SK-N-SH (cell line): Measurements from ENCODE around the gene NTSR2. TPM values are rescaled to one million over a fixed set of nuclear protein-coding genes. Genes with fewer than 3 reads are reported as not detected.
A peak's percentile ranks its signal among the peaks of the same experiment; 100 is the strongest.

ENCODE experiments used
- CTCF ChIA-PET: fragments of 300-600, 350-600 bp; formaldehyde crosslinking; extraction: SDS; loops from one replicate; lab custom pipeline; 2021; lab: Yijun Ruan, JAX
- POLR2A ChIA-PET: fragments of 350-600 bp; sonication (Branson Sonifier 250); formaldehyde crosslinking; extraction: SDS; loops from one replicate; lab custom pipeline; 2020; ENCODE audit warnings: antibody characterized with exemption, inconsistent platforms; lab: Yijun Ruan, JAX
- DNase-seq: peaks from one replicate; pipeline ENCODE4 v3.0.0; 2012
- H2AFZ ChIP-seq: fragments of 200-600 bp; sonication (generic); 2 replicates; pipeline ENCODE4 v1.8.1; 2016; ENCODE audit warnings: antibody characterized with exemption, mild to moderate bottlenecking, low read depth
- H3F3A ChIP-seq: fragments of 200-600 bp; sonication (generic); replicated peaks from 2 replicates; pipeline ENCODE3; 2016; ENCODE audit warnings: antibody characterized with exemption, mild to moderate bottlenecking; ENCODE audit not compliant: insufficient read depth
- H3K27ac ChIP-seq, 2 experiments: fragments of 200-500 bp in 1 of 2; fragments of 200-600 bp in 1 of 2; sonication (Bioruptor generic) in 1 of 2; sonication (generic), shearing (Covaris generic) in 1 of 2; 2 replicates each; pipeline versions ENCODE4 v1.5.1 to v1.6.1; 2014 to 2016; ENCODE audit warnings: low read depth in 2 of 2, inconsistent platforms in 1 of 2, low read length in 1 of 2, mild to moderate bottlenecking in 1 of 2, mixed read lengths in 1 of 2
- H3K27me3 ChIP-seq: fragments of 200-600 bp; sonication (generic), shearing (Covaris generic); 2 replicates; pipeline ENCODE4 v1.6.1; 2016; ENCODE audit warnings: mixed run types; ENCODE audit not compliant: insufficient read depth
- H3K36me3 ChIP-seq, 2 experiments: fragments of 200-500 bp in 1 of 2; fragments of 200-600 bp in 1 of 2; sonication (Bioruptor generic) in 1 of 2; sonication (generic) in 1 of 2; replicated peaks in 1 of 2; 2 replicates each; pipeline versions ENCODE3 to v1.5.1; 2014 to 2016; ENCODE audit warnings: low read length in 1 of 2, mild to moderate bottlenecking in 1 of 2; ENCODE audit not compliant: insufficient read depth in 2 of 2, control insufficient read depth in 1 of 2
- H3K4me1 ChIP-seq, 2 experiments: fragments of 200-500 bp in 1 of 2; fragments of 200-600 bp in 1 of 2; sonication (Bioruptor generic) in 1 of 2; sonication (generic), shearing (Covaris generic) in 1 of 2; 2 replicates each; pipeline versions ENCODE4 v1.5.1 to v1.6.1; 2014 to 2016; ENCODE audit warnings: low read depth in 1 of 2, low read length in 1 of 2, mixed run types in 1 of 2; ENCODE audit not compliant: insufficient read depth in 2 of 2, control insufficient read depth in 1 of 2
- H3K4me2 ChIP-seq: fragments of 200-600 bp; sonication (generic), shearing (Covaris generic); 2 replicates; pipeline ENCODE4 v1.6.1; 2017; ENCODE audit warnings: mixed run types
- H3K4me3 ChIP-seq, 2 experiments: fragments of 200-500 bp in 1 of 2; fragments of 200-600 bp in 1 of 2; sonication (Bioruptor generic) in 1 of 2; sonication (generic), shearing (Covaris generic) in 1 of 2; 2 replicates each; pipeline versions ENCODE4 v1.5.1 to v1.8.1; 2014 to 2016; ENCODE audit warnings: low read depth in 2 of 2, inconsistent platforms in 1 of 2, low read length in 1 of 2, mild to moderate bottlenecking in 1 of 2, mixed read lengths in 1 of 2, moderate library complexity in 1 of 2
- H3K79me2 ChIP-seq: fragments of 200-600 bp; sonication (generic); 2 replicates; pipeline ENCODE4 v1.8.1; 2017; ENCODE audit warnings: mild to moderate bottlenecking; ENCODE audit not compliant: insufficient read depth
- H3K9ac ChIP-seq: fragments of 200-600 bp; sonication (generic); 2 replicates; pipeline ENCODE4 v1.6.1; 2017; ENCODE audit warnings: mixed run types
- H3K9me2 ChIP-seq: fragments of 200-600 bp; sonication (generic); 2 replicates; pipeline ENCODE4 v1.6.1; 2017; ENCODE audit warnings: mixed run types
- H3K9me3 ChIP-seq: fragments of 200-600 bp; sonication (generic); 2 replicates; pipeline ENCODE4 v1.6.1; 2017; ENCODE audit warnings: mixed run types, mild to moderate bottlenecking, moderate library complexity
- H4K20me1 ChIP-seq: fragments of 200-600 bp; sonication (generic); 2 replicates; pipeline ENCODE4 v1.6.1; 2017; ENCODE audit warnings: mild to moderate bottlenecking, mixed run types; ENCODE audit not compliant: insufficient read depth
- CTCF ChIP-seq: fragments of 200-600 bp; sonication (generic); IDR thresholded peaks from 2 replicates; pipeline ENCODE4 v1.6.1; 2017; ENCODE audit warnings: antibody characterized with exemption, mild to moderate bottlenecking, moderate library complexity
- ELF1 ChIP-seq: IDR thresholded peaks from 2 replicates; pipeline ENCODE4 v1.4.0; 2012
- EZH2phosphoT487 ChIP-seq: fragments of 200-600 bp; sonication (generic); IDR thresholded peaks from 2 replicates; pipeline ENCODE4 v1.6.1; 2017; ENCODE audit warnings: low read depth, mixed run types, mild to moderate bottlenecking, antibody characterized with exemption, moderate library complexity, borderline replicate concordance
- IRF3 ChIP-seq: fragments of 150-350 bp; IDR thresholded peaks from 2 replicates; pipeline ENCODE4 v1.6.1; 2016; ENCODE audit warnings: mild to moderate bottlenecking, low read depth, low read length
- NFIC ChIP-seq: IDR thresholded peaks from 2 replicates; pipeline ENCODE4 v1.4.0; 2012; ENCODE audit warnings: borderline replicate concordance
- POLR2AphosphoS5 ChIP-seq: IDR thresholded peaks from 2 replicates; pipeline ENCODE4 v1.6.1; 2012; ENCODE audit warnings: low read depth, low read length
- YY1 ChIP-seq: IDR thresholded peaks from 2 replicates; pipeline ENCODE4 v1.4.0; 2012; ENCODE audit warnings: low read depth, mild to moderate bottlenecking
- WGBS: methylation state at CpG from one replicate; pipeline ENCODE4 v1.1.6; 2017; ENCODE audit warnings: low lambda C conversion rate; 5-methylcytosine and 5-hydroxymethylcytosine counted together
- polyA plus RNA-seq, 3 experiments: library from polyadenylated mRNA; depleted of rRNA; stranded (reverse); fragments of >200 nt; gene quantifications; 2 replicates each; pipeline ENCODE4 v1.2.3, GENCODE V29; 2012
- TF ChIP-seq, protein P1 (sequence below): IDR thresholded peaks from 2 replicates; pipeline ENCODE4 v1.6.1; 2012; ENCODE audit warnings: mild to moderate bottlenecking, low read depth, low read length, moderate library complexity
- TF ChIP-seq, protein P2 (sequence below): fragments of 150-350 bp; IDR thresholded peaks from 2 replicates; pipeline ENCODE4 v1.6.1; 2017; ENCODE audit warnings: antibody characterized with exemption, low read length, low read depth, borderline replicate concordance
- TF ChIP-seq, protein P3 (sequence below): IDR thresholded peaks from 2 replicates; pipeline ENCODE4 v1.4.0; 2012; ENCODE audit warnings: low read depth, borderline replicate concordance

NTSR2 gene, protein sequence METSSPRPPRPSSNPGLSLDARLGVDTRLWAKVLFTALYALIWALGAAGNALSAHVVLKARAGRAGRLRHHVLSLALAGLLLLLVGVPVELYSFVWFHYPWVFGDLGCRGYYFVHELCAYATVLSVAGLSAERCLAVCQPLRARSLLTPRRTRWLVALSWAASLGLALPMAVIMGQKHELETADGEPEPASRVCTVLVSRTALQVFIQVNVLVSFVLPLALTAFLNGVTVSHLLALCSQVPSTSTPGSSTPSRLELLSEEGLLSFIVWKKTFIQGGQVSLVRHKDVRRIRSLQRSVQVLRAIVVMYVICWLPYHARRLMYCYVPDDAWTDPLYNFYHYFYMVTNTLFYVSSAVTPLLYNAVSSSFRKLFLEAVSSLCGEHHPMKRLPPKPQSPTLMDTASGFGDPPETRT
- not detected in 2 replicates for polyA plus RNA-seq (2012; rRNA removed)
- polyA plus RNA-seq (2012; cell fraction: cytosol; rRNA removed), result not detected in 2 replicates
- not detected in 2 replicates for polyA plus RNA-seq (2012; cell fraction: nucleus; rRNA removed)

- Histone ChIP-seq H3K36me3 (no peaks in the 10 kb centered on the region), H3F3A (no peaks in the 10 kb centered on the region), H3K9me3 (no peaks in the 10 kb centered on the region), H3K4me3 (no peak within 1 kb of the TSS), H3K4me1 (no peaks in the 10 kb centered on the region), H3K27ac (no peak within 1 kb of the TSS), H3K9ac (no peak within 1 kb of the TSS), H3K27me3 (no peaks in the 10 kb centered on the region), H3K4me2 (no peak within 1 kb of the TSS), H2AFZ (no peak within 1 kb of the TSS), H4K20me1 (no peaks in the 10 kb centered on the region), H3K9me2 (no peaks in the 10 kb centered on the region), H3K79me2 (no peaks in the 10 kb centered on the region)
- WGBS, result 82% methylated on average over 64 of the region's 93 CpGs
- ChIA-PET POLR2A (no interaction called here), CTCF (interaction anchor here (1.4 to 1.8 kb wide), 3 partner anchors 10 to 23 kb away, joined by 4 to 7 read pairs (median 6); no protein-coding TSS in a partner anchor)
- TF ChIP-seq, protein P1, sequence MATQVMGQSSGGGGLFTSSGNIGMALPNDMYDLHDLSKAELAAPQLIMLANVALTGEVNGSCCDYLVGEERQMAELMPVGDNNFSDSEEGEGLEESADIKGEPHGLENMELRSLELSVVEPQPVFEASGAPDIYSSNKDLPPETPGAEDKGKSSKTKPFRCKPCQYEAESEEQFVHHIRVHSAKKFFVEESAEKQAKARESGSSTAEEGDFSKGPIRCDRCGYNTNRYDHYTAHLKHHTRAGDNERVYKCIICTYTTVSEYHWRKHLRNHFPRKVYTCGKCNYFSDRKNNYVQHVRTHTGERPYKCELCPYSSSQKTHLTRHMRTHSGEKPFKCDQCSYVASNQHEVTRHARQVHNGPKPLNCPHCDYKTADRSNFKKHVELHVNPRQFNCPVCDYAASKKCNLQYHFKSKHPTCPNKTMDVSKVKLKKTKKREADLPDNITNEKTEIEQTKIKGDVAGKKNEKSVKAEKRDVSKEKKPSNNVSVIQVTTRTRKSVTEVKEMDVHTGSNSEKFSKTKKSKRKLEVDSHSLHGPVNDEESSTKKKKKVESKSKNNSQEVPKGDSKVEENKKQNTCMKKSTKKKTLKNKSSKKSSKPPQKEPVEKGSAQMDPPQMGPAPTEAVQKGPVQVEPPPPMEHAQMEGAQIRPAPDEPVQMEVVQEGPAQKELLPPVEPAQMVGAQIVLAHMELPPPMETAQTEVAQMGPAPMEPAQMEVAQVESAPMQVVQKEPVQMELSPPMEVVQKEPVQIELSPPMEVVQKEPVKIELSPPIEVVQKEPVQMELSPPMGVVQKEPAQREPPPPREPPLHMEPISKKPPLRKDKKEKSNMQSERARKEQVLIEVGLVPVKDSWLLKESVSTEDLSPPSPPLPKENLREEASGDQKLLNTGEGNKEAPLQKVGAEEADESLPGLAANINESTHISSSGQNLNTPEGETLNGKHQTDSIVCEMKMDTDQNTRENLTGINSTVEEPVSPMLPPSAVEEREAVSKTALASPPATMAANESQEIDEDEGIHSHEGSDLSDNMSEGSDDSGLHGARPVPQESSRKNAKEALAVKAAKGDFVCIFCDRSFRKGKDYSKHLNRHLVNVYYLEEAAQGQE, result peak; percentile 87
- no peak for TF ChIP-seq YY1
- DNase-seq, result no peak
These were observed at the start of gene NTSR2 for GRCh38 chr2:11669454-11670291. Gene NTSR2, minus strand, starts transcription at chr2:11670195. Its CDS starts 66 bp downstream, at chr2:11670129.

GRCh38 chr2:11719230-11719977 is 49.4 kb upstream of the NTSR2 start:
- no peak overlapping the region for H2AFZ ChIP-seq
- CTCF ChIA-PET, result interaction anchor here (0.7 to 13.0 kb wide), 21 partner anchors 9 to 752 kb away, joined by 3 to 130 read pairs (median 6); partner anchors contain the start of gene LPIN1
- DNase-seq, result peak; percentile 86
- H3F3A ChIP-seq, result no peaks in the 10 kb centered on the region
- no peaks in the 10 kb centered on the region for H3K79me2 ChIP-seq
- H3K4me1 ChIP-seq, result peaks cover 0 to 44% of the 10 kb centered on the region in 2 experiments; a peak in 2 of 4 replicates
- no peaks in the 10 kb centered on the region for H4K20me1 ChIP-seq
- no peaks in the 10 kb centered on the region for H3K9me2 ChIP-seq
- H3K27ac ChIP-seq, result peak overlapping the region in 1 of 2 experiments; percentile 98; a peak in 2 of 4 replicates
- 13% methylated on average over 6 of the region's 6 CpGs for WGBS
- peak overlapping the region; percentile 26 to 40 for H3K4me3 ChIP-seq
- peaks cover 27% of the 10 kb centered on the region; the same call in 1 of the 2 replicates for H3K27me3 ChIP-seq
- H3K4me2 ChIP-seq, result peak overlapping the region; percentile 35
- POLR2A ChIA-PET, result interaction anchor here (0.6 to 2.9 kb wide), 14 partner anchors 11 to 297 kb away, joined by 3 to 16 read pairs (median 4); partner anchors contain the start of gene LPIN1
- no peaks in the 10 kb centered on the region for H3K36me3 ChIP-seq
- H3K9me3 ChIP-seq, result no peaks in the 10 kb centered on the region
- no peak overlapping the region for H3K9ac ChIP-seq
- TF ChIP-seq EZH2phosphoT487 (no peak), NFIC (no peak), CTCF (no peak), POLR2AphosphoS5 (no peak), IRF3 (no peak), ELF1 (no peak)
- TF ChIP-seq, protein P2, sequence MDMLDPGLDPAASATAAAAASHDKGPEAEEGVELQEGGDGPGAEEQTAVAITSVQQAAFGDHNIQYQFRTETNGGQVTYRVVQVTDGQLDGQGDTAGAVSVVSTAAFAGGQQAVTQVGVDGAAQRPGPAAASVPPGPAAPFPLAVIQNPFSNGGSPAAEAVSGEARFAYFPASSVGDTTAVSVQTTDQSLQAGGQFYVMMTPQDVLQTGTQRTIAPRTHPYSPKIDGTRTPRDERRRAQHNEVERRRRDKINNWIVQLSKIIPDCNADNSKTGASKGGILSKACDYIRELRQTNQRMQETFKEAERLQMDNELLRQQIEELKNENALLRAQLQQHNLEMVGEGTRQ, result no peak
- TF ChIP-seq, protein P3, sequence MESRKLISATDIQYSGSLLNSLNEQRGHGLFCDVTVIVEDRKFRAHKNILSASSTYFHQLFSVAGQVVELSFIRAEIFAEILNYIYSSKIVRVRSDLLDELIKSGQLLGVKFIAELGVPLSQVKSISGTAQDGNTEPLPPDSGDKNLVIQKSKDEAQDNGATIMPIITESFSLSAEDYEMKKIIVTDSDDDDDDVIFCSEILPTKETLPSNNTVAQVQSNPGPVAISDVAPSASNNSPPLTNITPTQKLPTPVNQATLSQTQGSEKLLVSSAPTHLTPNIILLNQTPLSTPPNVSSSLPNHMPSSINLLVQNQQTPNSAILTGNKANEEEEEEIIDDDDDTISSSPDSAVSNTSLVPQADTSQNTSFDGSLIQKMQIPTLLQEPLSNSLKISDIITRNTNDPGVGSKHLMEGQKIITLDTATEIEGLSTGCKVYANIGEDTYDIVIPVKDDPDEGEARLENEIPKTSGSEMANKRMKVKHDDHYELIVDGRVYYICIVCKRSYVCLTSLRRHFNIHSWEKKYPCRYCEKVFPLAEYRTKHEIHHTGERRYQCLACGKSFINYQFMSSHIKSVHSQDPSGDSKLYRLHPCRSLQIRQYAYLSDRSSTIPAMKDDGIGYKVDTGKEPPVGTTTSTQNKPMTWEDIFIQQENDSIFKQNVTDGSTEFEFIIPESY, result no peak
